ENCODE results near the gene CACNA2D4. TPM values are rescaled to one million over a fixed set of nuclear protein-coding genes. Genes with fewer than 3 reads are reported as not detected.

The CACNA2D4 gene
- total and polyA plus RNA-seq, 2 donors (not counting 3 experiments of a cell fraction or from before 2014, with no cell fraction given): 0.58 to 0.73 TPM

- H2AFZ ChIP-seq (ENCODE audit: low read depth, low read length): no peak overlapping the region
- no peaks in the 10 kb centered on the region for H3K4me1 ChIP-seq (ENCODE audit: control insufficient read depth, extremely low read depth, insufficient read depth, low read length)
- DNase-seq (ENCODE audit: low read depth, low spot score) (no peak), FAIRE-seq (no peak)
- H3K9me1 ChIP-seq (replicated peaks; ENCODE audit: control insufficient read depth, extremely low read depth, insufficient read depth, low read length): no peaks in the 10 kb centered on the region
- peaks cover 0 to 9% of the 10 kb centered on the region in 2 experiments for H3K27me3 ChIP-seq (ENCODE audit: control insufficient read depth in 2 of 2, insufficient read depth in 2 of 2, low read length in 2 of 2)
- no peaks in the 10 kb centered on the region for H3K79me2 ChIP-seq (ENCODE audit: control insufficient read depth, insufficient read depth, low read length)
- H3K4me2 ChIP-seq (ENCODE audit: insufficient read depth, low read length): no peak overlapping the region
- no peak overlapping the region for H3K9ac ChIP-seq (replicated peaks; ENCODE audit: extremely low read depth, insufficient read depth, low read length)
- no peaks in the 10 kb centered on the region for H4K20me1 ChIP-seq (replicated peaks; ENCODE audit: control insufficient read depth, extremely low read depth, insufficient read depth, low read length)
- no peak overlapping the region for H3K27ac ChIP-seq (ENCODE audit: insufficient read depth, low read depth, low read length)
- no peaks in the 10 kb centered on the region for H3K9me3 ChIP-seq (replicated peaks; ENCODE audit: control insufficient read depth, insufficient read depth, low read length)
- intact Hi-C loops (cut with micrococcal nuclease) (no loop called here), dilution Hi-C loops (cut with MboI; ENCODE audit: extremely low pct_ligation_motif_present, low sequenced_read_pairs) (loop anchor here (25.0 kb wide), 1 partner anchor 290 kb away; the partner anchor contains the start of gene WNT5B)
- no peak overlapping the region for H3K4me3 ChIP-seq (replicated peaks in 1 of 3; ENCODE audit: insufficient read depth in 1 of 3, low read depth in 1 of 3, low read length in 3 of 3)
- H3K36me3 ChIP-seq (ENCODE audit: control insufficient read depth in 2 of 2, extremely low read depth in 1 of 2, insufficient read depth in 2 of 2, low read length in 2 of 2): no peaks in the 10 kb centered on the region
- TF ChIP-seq FOS (IDR thresholded peaks at IDR 0.05; ENCODE audit: borderline replicate concordance, insufficient read depth, low read length) (no peak), POLR2AphosphoS5 (IDR thresholded peaks at IDR 0.05; ENCODE audit: insufficient read depth, low read depth, low read length) (no peak), MYC (IDR thresholded peaks at IDR 0.05; ENCODE audit: low read depth, low read length) (no peak), JUN (IDR thresholded peaks at IDR 0.05; ENCODE audit: borderline replicate concordance, insufficient read depth, insufficient read length, low read depth) (no peak), GATA2 (IDR thresholded peaks at IDR 0.05; ENCODE audit: insufficient read depth, insufficient read length, low read depth, low read length) (no peak), EZH2 (IDR thresholded peaks at IDR 0.05; ENCODE audit: borderline replicate concordance, low read depth, low read length, severe bottlenecking) (no peak), POLR2A (IDR thresholded peaks at IDR 0.05; ENCODE audit: low read depth, low read length) (no peak)
- TF ChIP-seq, protein P1, sequence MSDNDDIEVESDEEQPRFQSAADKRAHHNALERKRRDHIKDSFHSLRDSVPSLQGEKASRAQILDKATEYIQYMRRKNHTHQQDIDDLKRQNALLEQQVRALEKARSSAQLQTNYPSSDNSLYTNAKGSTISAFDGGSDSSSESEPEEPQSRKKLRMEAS (IDR thresholded peaks at IDR 0.05; ENCODE audit: insufficient read depth, insufficient read length): no peak
- TF ChIP-seq, protein P2, sequence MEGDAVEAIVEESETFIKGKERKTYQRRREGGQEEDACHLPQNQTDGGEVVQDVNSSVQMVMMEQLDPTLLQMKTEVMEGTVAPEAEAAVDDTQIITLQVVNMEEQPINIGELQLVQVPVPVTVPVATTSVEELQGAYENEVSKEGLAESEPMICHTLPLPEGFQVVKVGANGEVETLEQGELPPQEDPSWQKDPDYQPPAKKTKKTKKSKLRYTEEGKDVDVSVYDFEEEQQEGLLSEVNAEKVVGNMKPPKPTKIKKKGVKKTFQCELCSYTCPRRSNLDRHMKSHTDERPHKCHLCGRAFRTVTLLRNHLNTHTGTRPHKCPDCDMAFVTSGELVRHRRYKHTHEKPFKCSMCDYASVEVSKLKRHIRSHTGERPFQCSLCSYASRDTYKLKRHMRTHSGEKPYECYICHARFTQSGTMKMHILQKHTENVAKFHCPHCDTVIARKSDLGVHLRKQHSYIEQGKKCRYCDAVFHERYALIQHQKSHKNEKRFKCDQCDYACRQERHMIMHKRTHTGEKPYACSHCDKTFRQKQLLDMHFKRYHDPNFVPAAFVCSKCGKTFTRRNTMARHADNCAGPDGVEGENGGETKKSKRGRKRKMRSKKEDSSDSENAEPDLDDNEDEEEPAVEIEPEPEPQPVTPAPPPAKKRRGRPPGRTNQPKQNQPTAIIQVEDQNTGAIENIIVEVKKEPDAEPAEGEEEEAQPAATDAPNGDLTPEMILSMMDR (IDR thresholded peaks at IDR 0.05; ENCODE audit: extremely low read depth in 1 of 2, insufficient read depth in 1 of 2, low read depth in 1 of 2, low read length in 2 of 2): no peak
- BruUV-seq (replicated peaks): no TSS peak
- ChIA-PET CTCF (interaction anchor here (1.8 kb wide), 1 partner anchor 13 kb away, joined by 12 read pairs; no protein-coding TSS in a partner anchor), POLR2A (no interaction called here)
These were observed 8.7 kb upstream of the CACNA2D4 start for GRCh38 chr12:1927051-1927680.

Measured in endothelial cell of umbilical vein (primary cell).